ENCODE measurements around the gene TBC1D30.

TBC1D30 gene

DNA sequence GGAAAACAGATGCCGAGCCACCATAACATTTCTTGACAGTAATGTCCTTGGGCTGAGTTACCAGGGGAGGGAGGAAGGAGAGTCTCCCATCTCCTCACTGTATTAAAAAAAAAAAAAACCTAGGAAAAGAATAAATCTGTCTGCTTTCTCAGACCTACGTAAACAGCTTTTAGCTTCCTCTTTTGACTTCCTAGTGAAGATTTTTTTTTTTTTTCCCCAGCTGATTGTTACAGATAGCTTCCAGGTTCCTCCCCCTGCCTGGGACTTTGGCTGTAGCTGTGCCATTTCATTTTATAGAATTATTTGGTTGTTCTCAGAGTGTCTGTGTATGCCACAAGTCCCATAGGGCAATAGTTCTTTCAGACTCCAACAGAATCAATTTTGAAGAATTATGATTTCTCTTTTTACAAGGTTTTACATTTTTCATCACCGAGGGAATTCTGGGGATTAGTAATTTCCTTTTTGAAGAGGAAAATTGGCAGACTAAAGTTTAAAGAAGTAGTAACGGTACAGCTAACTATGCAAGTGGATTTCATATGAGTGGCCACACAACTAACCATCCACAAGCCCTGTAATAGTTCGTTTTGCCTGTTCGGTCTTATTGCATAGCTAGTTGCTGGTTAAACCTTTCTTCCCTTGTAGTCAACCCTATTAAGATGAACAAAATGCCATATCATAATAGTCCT, 42.1 kb upstream of the TBC1D30 start:
- H3K4me3 ChIP-seq (ENCODE audit: low read depth, low read length): no peak overlapping the region; the same call in 1 of the 2 replicates
- DNase-seq (ENCODE audit: low read depth): no peak
- TF ChIP-seq, protein P1, sequence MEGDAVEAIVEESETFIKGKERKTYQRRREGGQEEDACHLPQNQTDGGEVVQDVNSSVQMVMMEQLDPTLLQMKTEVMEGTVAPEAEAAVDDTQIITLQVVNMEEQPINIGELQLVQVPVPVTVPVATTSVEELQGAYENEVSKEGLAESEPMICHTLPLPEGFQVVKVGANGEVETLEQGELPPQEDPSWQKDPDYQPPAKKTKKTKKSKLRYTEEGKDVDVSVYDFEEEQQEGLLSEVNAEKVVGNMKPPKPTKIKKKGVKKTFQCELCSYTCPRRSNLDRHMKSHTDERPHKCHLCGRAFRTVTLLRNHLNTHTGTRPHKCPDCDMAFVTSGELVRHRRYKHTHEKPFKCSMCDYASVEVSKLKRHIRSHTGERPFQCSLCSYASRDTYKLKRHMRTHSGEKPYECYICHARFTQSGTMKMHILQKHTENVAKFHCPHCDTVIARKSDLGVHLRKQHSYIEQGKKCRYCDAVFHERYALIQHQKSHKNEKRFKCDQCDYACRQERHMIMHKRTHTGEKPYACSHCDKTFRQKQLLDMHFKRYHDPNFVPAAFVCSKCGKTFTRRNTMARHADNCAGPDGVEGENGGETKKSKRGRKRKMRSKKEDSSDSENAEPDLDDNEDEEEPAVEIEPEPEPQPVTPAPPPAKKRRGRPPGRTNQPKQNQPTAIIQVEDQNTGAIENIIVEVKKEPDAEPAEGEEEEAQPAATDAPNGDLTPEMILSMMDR (IDR thresholded peaks at IDR 0.05; ENCODE audit: low read depth, low read length, missing control alignments): no peak

DNA sequence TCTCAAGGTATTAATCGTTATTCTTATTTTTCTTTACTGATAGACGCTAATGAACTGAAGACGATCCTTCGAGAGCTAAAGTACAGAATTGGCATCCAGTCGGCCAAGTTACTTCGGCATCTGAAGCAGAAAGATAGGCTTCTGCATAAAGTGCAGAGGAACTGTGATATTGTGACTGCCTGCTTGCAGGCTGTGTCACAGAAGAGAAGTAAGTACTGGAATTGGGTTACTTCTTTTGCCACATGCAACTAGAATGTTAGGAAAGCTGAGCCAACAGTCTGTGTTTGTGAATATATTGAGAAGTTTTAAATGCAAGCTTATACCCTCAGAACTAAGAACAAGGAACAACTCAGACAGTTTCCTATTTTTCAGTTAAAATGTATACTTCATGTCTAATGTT, 38.6 kb upstream of the TBC1D30 start:
- no peak overlapping the region for H3K4me3 ChIP-seq (ENCODE audit: low read depth, low read length)
- DNase-seq (ENCODE audit: low read depth): no peak
- TF ChIP-seq, protein P1 (IDR thresholded peaks at IDR 0.05; ENCODE audit: low read depth, low read length, missing control alignments): no peak

- no peak overlapping the region for H3K4me3 ChIP-seq (ENCODE audit: low read depth, low read length)
- DNase-seq (ENCODE audit: low read depth): no peak
- TF ChIP-seq, protein P1 (IDR thresholded peaks at IDR 0.05; ENCODE audit: low read depth, low read length, missing control alignments): no peak
Measured at GRCh38 chr12:64790166-64790565, 34.3 kb upstream of the TBC1D30 start.

DNA sequence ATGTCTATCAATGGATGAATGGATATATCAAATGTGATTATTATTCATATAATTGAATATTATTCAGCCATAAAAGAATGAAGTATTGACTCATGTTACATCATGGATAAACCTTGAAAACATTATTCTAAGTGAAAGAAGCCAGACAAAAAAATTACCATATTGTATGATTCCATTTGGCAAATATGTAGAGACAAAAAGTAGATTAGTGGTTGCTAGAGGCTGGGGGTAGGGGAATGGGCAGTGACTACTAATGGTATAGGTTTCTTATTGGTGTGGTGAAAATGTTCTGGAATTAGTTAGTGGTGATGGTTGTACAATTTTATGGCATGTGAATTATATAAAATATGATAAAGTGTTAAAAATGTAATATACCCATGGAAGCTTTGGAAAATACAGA, 33.4 kb upstream of the TBC1D30 start:
- TF ChIP-seq, protein P1 (IDR thresholded peaks at IDR 0.05; ENCODE audit: low read depth, low read length, missing control alignments): no peak
- H3K4me3 ChIP-seq (ENCODE audit: low read depth, low read length): no peak overlapping the region

GRCh38 chr12:64792128-64792527, 32.3 kb upstream of the TBC1D30 start:
- H3K4me3 ChIP-seq (ENCODE audit: low read depth, low read length): no peak overlapping the region
- DNase-seq (ENCODE audit: low read depth): no peak
- TF ChIP-seq, protein P1 (IDR thresholded peaks at IDR 0.05; ENCODE audit: low read depth, low read length, missing control alignments): no peak

More for the DNA sequence above, 33.4 kb upstream of the TBC1D30 start:
- DNase-seq (ENCODE audit: low read depth): no peak

GRCh38 chr12:64793610-64794009, 30.8 kb upstream of the TBC1D30 start:
- TF ChIP-seq, protein P1 (IDR thresholded peaks at IDR 0.05; ENCODE audit: low read depth, low read length, missing control alignments): no peak
- no peak overlapping the region for H3K4me3 ChIP-seq (ENCODE audit: low read depth, low read length)
- DNase-seq (ENCODE audit: low read depth): no peak

DNA sequence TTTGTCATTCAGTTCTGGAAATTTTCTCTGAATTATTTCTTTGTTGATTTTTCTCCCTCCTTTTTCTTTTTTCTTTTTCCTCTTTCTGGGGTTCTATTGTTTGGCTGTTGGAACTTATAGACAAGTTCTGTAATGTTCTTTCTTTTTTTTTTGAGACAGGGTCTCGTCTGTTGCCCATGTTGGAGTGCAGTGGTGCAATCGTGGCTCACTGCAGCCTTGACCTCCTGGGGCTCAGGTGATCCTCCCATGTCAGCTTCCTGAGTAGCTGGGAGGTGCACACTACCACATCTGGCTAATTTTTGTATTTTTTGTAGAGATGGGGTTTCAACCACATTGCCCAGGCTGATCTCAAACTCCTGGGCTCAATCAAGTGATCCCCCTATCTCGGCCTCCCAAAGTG, 30.1 kb upstream of the TBC1D30 start:
- no peak overlapping the region for H3K4me3 ChIP-seq (ENCODE audit: low read depth, low read length)
- DNase-seq (ENCODE audit: low read depth): no peak
- TF ChIP-seq, protein P1 (IDR thresholded peaks at IDR 0.05; ENCODE audit: low read depth, low read length, missing control alignments): no peak

Data from GM12864 (cell line).